Activated T-helper 17 cell treated with anti-CD3 and anti-CD28 coated beads, Interleukin-2, amount 50 U/mL, for 72 hours (primary cell): ENCODE results near the gene BCL2L15. TPM values are rescaled to one million over a fixed set of nuclear protein-coding genes. Genes with fewer than 3 reads are reported as not detected.
"Not testable (repeated sequence)": the region's sequence is repeated elsewhere in the genome, so short reads cannot be mapped to it uniquely, and the experiment has no call there.

Experiments
- ATAC-seq: fragments of 150-1000 bp; cut with Tn5 transposase; replicated peaks from 2 replicates; pipeline ENCODE4 v1.10.0; 2021; ENCODE audit warnings: mild to moderate bottlenecking, moderate library complexity
- H3K27ac Mint-ChIP-seq: one replicate; pipeline ENCODE4 v1.8.0; 2022; ENCODE audit warnings: mixed read lengths
- H3K27me3 Mint-ChIP-seq: one replicate; pipeline ENCODE4 v1.8.0; 2022; ENCODE audit warnings: mixed read lengths
- H3K36me3 Mint-ChIP-seq: one replicate; pipeline ENCODE4 v1.8.0; 2022; ENCODE audit warnings: low read depth, mild to moderate bottlenecking, mixed read lengths
- H3K4me1 Mint-ChIP-seq: one replicate; pipeline ENCODE4 v1.8.0; 2022; ENCODE audit warnings: mixed read lengths
- H3K4me3 Mint-ChIP-seq: one replicate; pipeline ENCODE4 v1.8.0; 2022; ENCODE audit warnings: mild to moderate bottlenecking, mixed read lengths
- H3K9me3 Mint-ChIP-seq: one replicate; pipeline ENCODE4 v1.8.0; 2022; ENCODE audit warnings: mixed read lengths
- total RNA-seq, 2 donors: library from RNA; stranded (reverse); gene quantifications; one replicate each; pipeline ENCODE4 v1.2.3, GENCODE V29; 2022

The BCL2L15 gene
- total RNA-seq, 2 donors from 2014 or later, result 0.99 to 4.4 TPM

DNA sequence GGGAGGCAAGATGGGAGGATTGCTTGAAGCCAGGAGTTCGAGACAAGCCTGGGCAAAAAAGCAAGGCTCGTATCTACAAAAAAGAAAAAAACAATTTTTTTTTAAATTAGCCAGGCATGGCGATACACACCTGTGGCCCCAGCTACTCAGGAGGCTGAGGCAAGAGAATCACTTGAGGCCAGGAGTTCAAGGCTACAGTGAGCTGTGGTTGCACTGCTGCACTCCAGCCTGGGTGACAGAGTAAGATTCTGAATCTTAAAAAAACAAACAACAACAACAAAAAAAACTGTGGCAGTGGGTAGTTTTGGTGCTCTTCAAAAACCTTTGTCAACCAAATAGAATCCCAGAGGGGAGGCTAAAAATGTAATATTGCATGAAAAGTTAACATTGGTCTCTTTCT lies 16.6 kb downstream of the BCL2L15 start:
- H3K27ac Mint-ChIP-seq, result peak overlapping the region; percentile 96
- no peak for ATAC-seq
- peaks cover 49% of the 10 kb centered on the region for H3K36me3 Mint-ChIP-seq
- H3K4me3 Mint-ChIP-seq, result peak overlapping the region; percentile 71
- no peaks in the 10 kb centered on the region for H3K27me3 Mint-ChIP-seq
- peaks cover 29% of the 10 kb centered on the region for H3K4me1 Mint-ChIP-seq
- no peaks in the 10 kb centered on the region for H3K9me3 Mint-ChIP-seq

DNA sequence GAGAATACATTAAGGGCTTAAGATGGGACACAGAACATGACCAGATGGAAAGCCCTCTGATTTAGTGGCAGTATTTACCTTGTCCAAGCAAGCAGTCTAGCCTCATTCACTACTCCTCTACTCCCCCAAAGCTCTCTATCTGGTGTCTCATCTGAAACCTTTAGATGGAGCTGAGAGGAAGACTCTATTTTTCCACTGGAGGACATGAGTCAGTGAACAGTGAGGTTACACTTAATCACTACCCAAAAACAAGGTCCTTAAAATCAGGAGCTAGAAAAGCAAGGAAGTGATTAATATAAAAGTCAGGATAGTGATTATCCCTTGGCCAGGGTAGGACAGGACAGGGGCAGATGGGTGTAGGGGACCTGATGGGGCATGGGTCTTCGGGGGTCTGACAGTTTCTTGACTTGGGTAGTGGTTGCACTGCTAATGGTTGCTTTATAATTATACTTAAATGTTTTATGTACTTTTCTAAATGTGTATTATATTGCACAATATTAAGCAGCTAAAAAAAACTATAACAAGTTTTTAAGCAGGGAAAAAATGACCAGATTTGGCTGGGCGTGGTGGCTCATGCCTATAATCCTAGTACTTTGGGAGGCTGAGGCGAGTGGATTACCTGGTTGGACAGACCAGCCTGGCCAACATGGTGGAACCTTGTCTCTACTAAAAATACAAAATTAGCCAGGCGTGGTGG lies 18.8 kb downstream of the BCL2L15 start:
- Mint-ChIP-seq H3K4me3 (peak overlapping the region; percentile 71), H3K36me3 (peaks cover 71% of the 10 kb centered on the region), H3K4me1 (peaks cover 13% of the 10 kb centered on the region), H3K27ac (peak overlapping the region; percentile 96), H3K9me3 (no peaks in the 10 kb centered on the region), H3K27me3 (no peaks in the 10 kb centered on the region)
- ATAC-seq, result peak; percentile 75

GRCh38 chr1:113861641-113862040 lies 25.7 kb downstream of the BCL2L15 start:
- Mint-ChIP-seq H3K9me3 (no peaks in the 10 kb centered on the region), H3K4me3 (no peak overlapping the region), H3K4me1 (peaks cover 18% of the 10 kb centered on the region), H3K36me3 (peaks cover 76% of the 10 kb centered on the region), H3K27ac (peak overlapping the region; percentile 51), H3K27me3 (no peaks in the 10 kb centered on the region)
- no peak for ATAC-seq

DNA sequence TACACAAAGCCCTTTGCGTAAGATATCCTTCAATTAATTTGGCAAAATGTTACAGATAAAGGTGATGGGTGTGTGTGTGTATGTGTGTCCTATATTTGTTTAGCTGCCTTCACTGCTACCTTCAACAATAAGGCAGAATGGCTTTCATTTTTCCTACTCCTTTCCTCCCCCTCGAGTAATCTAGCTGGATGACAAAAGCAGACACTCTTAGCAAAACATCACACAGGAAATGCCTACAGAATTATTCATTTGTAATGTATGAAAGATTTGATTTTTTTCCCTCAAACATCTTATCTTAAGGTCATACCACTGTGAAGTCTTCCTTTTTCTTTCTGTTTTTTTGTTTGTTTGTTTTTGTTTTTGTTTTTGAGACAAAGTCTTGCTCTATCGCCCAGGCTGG lies 26.5 kb downstream of the BCL2L15 start:
- Mint-ChIP-seq H3K27ac (peak overlapping the region; percentile 51), H3K27me3 (no peaks in the 10 kb centered on the region), H3K36me3 (peaks cover 80% of the 10 kb centered on the region), H3K9me3 (no peaks in the 10 kb centered on the region), H3K4me1 (peaks cover 18% of the 10 kb centered on the region), H3K4me3 (peak overlapping the region; percentile 11)
- peak; percentile 28 for ATAC-seq

GRCh38 chr1:113859478-113860175 lies 27.8 kb downstream of the BCL2L15 start:
- Mint-ChIP-seq H3K27me3 (no peaks in the 10 kb centered on the region), H3K27ac (peak overlapping the region; percentile 51), H3K36me3 (peaks cover 78% of the 10 kb centered on the region), H3K4me1 (peaks cover 21% of the 10 kb centered on the region), H3K4me3 (peak overlapping the region; percentile 21), H3K9me3 (no peaks in the 10 kb centered on the region)
- ATAC-seq, result peak; percentile 40

- H3K27me3 Mint-ChIP-seq, result no peaks in the 10 kb centered on the region
- no peak for ATAC-seq
- peaks cover 28% of the 10 kb centered on the region for H3K4me1 Mint-ChIP-seq
- no peaks in the 10 kb centered on the region for H3K9me3 Mint-ChIP-seq
- H3K36me3 Mint-ChIP-seq, result peaks cover 78% of the 10 kb centered on the region
- peak overlapping the region; percentile 21 for H3K4me3 Mint-ChIP-seq
- H3K27ac Mint-ChIP-seq, result peak overlapping the region; percentile 51
Measured at GRCh38 chr1:113858982-113859381, 28.4 kb downstream of the BCL2L15 start.

- H3K4me1 Mint-ChIP-seq, result peaks cover 29% of the 10 kb centered on the region
- H3K9me3 Mint-ChIP-seq, result no peaks in the 10 kb centered on the region
- H3K27me3 Mint-ChIP-seq, result no peaks in the 10 kb centered on the region
- ATAC-seq, result no peak
- H3K36me3 Mint-ChIP-seq, result peaks cover 76% of the 10 kb centered on the region
- peak overlapping the region; percentile 7 for H3K27ac Mint-ChIP-seq
- H3K4me3 Mint-ChIP-seq, result no peak overlapping the region
Measured at GRCh38 chr1:113858418-113858817, 29.0 kb downstream of the BCL2L15 start.

GRCh38 chr1:113857776-113858175 lies 29.6 kb downstream of the BCL2L15 start:
- H3K27me3 Mint-ChIP-seq, result no peaks in the 10 kb centered on the region
- H3K4me3 Mint-ChIP-seq, result no peak overlapping the region
- no peaks in the 10 kb centered on the region for H3K9me3 Mint-ChIP-seq
- no peak for ATAC-seq
- peak overlapping the region; percentile 59 for H3K27ac Mint-ChIP-seq
- peaks cover 27% of the 10 kb centered on the region for H3K4me1 Mint-ChIP-seq
- peaks cover 76% of the 10 kb centered on the region for H3K36me3 Mint-ChIP-seq

DNA sequence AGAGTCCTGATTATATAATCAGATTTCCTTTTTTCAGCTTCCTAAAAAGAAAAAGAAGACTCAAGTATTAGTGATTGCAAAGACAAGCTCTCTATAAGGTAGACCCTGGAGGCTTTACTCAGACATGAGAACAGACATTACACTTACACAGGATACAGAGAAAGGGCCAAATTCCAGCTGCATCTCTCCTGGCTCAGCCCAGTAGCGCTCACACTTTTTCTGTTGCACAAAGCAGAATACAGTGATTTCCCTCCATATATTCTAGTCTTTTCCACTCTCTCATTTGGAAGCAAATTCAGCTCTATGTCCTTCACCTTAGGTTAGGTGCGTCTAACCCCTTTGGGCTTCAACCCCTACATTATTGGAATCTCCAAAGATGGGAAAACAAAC lies 31.0 kb downstream of the BCL2L15 start:
- H3K4me1 Mint-ChIP-seq, result peaks cover 17% of the 10 kb centered on the region
- H3K27ac Mint-ChIP-seq, result peak overlapping the region; percentile 47
- no peaks in the 10 kb centered on the region for H3K27me3 Mint-ChIP-seq
- ATAC-seq, result no peak
- H3K36me3 Mint-ChIP-seq, result peaks cover 83% of the 10 kb centered on the region
- H3K9me3 Mint-ChIP-seq, result no peaks in the 10 kb centered on the region
- H3K4me3 Mint-ChIP-seq, result no peak overlapping the region

GRCh38 chr1:113855630-113856400 lies 31.6 kb downstream of the BCL2L15 start:
- Mint-ChIP-seq H3K4me1 (peaks cover 16% of the 10 kb centered on the region), H3K27me3 (no peaks in the 10 kb centered on the region), H3K27ac (peak overlapping the region; percentile 47), H3K4me3 (no peak overlapping the region), H3K9me3 (no peaks in the 10 kb centered on the region), H3K36me3 (peaks cover 89% of the 10 kb centered on the region)
- ATAC-seq, result no peak

GRCh38 chr1:113854234-113854633 lies 33.1 kb downstream of the BCL2L15 start:
- Mint-ChIP-seq H3K27ac (peak overlapping the region; percentile 68), H3K36me3 (peaks cover 86% of the 10 kb centered on the region), H3K4me1 (peaks cover 18% of the 10 kb centered on the region)

GRCh38 chr1:113852694-113853093 lies 34.7 kb downstream of the BCL2L15 start:
- H3K27ac Mint-ChIP-seq, H3K9me3 Mint-ChIP-seq, H3K4me3 Mint-ChIP-seq, ATAC-seq, H3K27me3 Mint-ChIP-seq: not testable (repeated sequence)
- H3K4me1 Mint-ChIP-seq, result peaks cover 18% of the 10 kb centered on the region
- peaks cover 86% of the 10 kb centered on the region for H3K36me3 Mint-ChIP-seq

More at GRCh38 chr1:113854234-113854633, 33.1 kb downstream of the BCL2L15 start:
- H3K27me3 Mint-ChIP-seq, result no peaks in the 10 kb centered on the region
- peak overlapping the region; percentile 12 for H3K4me3 Mint-ChIP-seq
- no peaks in the 10 kb centered on the region for H3K9me3 Mint-ChIP-seq
- ATAC-seq, result peak; percentile 79

GRCh38 chr1:113850127-113850796 lies 37.1 kb downstream of the BCL2L15 start:
- Mint-ChIP-seq H3K27ac (peak overlapping the region; percentile 81), H3K36me3 (peaks cover 87% of the 10 kb centered on the region)

DNA sequence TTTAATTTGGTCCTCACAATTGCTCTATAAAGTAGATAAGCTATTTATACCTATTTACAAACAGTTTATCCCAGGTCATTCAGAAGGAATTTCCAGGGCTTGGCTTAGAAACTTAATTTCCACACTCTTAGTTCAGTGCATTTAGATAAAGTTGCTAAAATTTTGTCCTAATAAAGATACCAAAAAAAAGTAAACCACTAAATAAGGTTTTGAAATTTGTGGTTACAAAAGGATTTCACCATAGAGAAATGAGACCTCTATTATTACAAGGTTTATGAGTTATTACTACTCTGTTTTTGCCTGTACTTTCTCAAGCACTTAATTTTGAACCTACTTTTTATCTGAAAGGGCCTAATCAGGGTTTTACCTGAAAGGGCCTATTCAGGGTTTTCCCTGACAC lies 38.3 kb downstream of the BCL2L15 start:
- Mint-ChIP-seq H3K27me3 (no peaks in the 10 kb centered on the region), H3K27ac (no peak overlapping the region), H3K4me1 (peaks cover 9% of the 10 kb centered on the region), H3K36me3 (peaks cover 88% of the 10 kb centered on the region), H3K4me3 (no peak overlapping the region), H3K9me3 (no peaks in the 10 kb centered on the region)
- ATAC-seq, result no peak

More at GRCh38 chr1:113850127-113850796, 37.1 kb downstream of the BCL2L15 start:
- Mint-ChIP-seq H3K4me3 (no peak overlapping the region), H3K4me1 (peaks cover 18% of the 10 kb centered on the region), H3K9me3 (no peaks in the 10 kb centered on the region), H3K27me3 (no peaks in the 10 kb centered on the region)
- ATAC-seq, result no peak
